PC-3 (cell line): ENCODE measurements around the gene TEX12. TPM values are rescaled to one million over a fixed set of nuclear protein-coding genes. Genes with fewer than 3 reads are reported as not detected.

Experiments
- ATAC-seq: fragments of 200-7000 bp; cut with Tn5 transposase; 2 replicates; pipeline ENCODE4 v1.9.1; 2020; ENCODE audit warnings: mild to moderate bottlenecking, moderate library complexity
- BruUV-seq: library from RNA; stranded (reverse); fragments of 400-500 nt; replicated peaks from 2 replicates; lab custom pipeline; 2021; lab: Mats Ljungman, UMichigan
- CTCF ChIA-PET: fragments of 300-600 bp; sonication (Branson Sonifier 250); formaldehyde crosslinking; loops from one replicate; lab custom pipeline; 2022; ENCODE audit warnings: antibody characterized with exemption; lab: Charles Lee
- POLR2A ChIA-PET: fragments of 300-600 bp; sonication (Branson Sonifier 250); formaldehyde crosslinking; loops from one replicate; lab custom pipeline; 2022; ENCODE audit warnings: antibody characterized with exemption; ENCODE audit not compliant: unreplicated experiment; lab: Charles Lee
- DNase-seq: peaks from one replicate; pipeline ENCODE4 v3.0.0-alpha.2; 2015
- H2AFZ ChIP-seq: fragments of 300-600 bp; sonication (generic); 2 replicates; pipeline ENCODE4 v1.6.0; 2016; ENCODE audit warnings: antibody characterized with exemption, low read length
- H3F3A ChIP-seq: fragments of 300-600 bp; sonication (generic); one replicate; pipeline ENCODE4 v1.6.0; 2017; ENCODE audit warnings: antibody characterized with exemption, low read length, control low read depth, mild to moderate bottlenecking; ENCODE audit not compliant: unreplicated experiment
- H3K27ac ChIP-seq: fragments of 300-600 bp; sonication (generic); 2 replicates; pipeline ENCODE4 v1.5.1; 2016; ENCODE audit warnings: mild to moderate bottlenecking, low read length
- H3K27me3 ChIP-seq: fragments of 300-600 bp; sonication (generic); 2 replicates; pipeline ENCODE4 v1.6.1; 2016; ENCODE audit warnings: low read length, mixed read lengths
- H3K36me3 ChIP-seq: fragments of 300-600 bp; sonication (generic); 2 replicates; pipeline ENCODE4 v1.6.1; 2016; ENCODE audit warnings: low read depth, mixed run types, low read length, mixed read lengths
- H3K4me1 ChIP-seq: fragments of 300-600 bp; sonication (generic); 2 replicates; pipeline ENCODE4 v1.5.1; 2016; ENCODE audit warnings: low read length; ENCODE audit not compliant: insufficient read depth
- H3K4me2 ChIP-seq: fragments of 300-600 bp; sonication (generic); 2 replicates; pipeline ENCODE4 v1.6.0; 2016; ENCODE audit warnings: low read length
- H3K4me3 ChIP-seq: fragments of 300-600 bp; sonication (generic); 2 replicates; pipeline ENCODE4 v1.5.1; 2016; ENCODE audit warnings: mild to moderate bottlenecking, low read length, mixed read lengths
- H3K79me2 ChIP-seq: fragments of 300-600 bp; sonication (generic); 2 replicates; pipeline ENCODE4 v1.6.1; 2017; ENCODE audit warnings: low read length, mixed read lengths
- H3K9ac ChIP-seq: fragments of 300-600 bp; sonication (generic); 2 replicates; pipeline ENCODE4 v1.6.0; 2016; ENCODE audit warnings: mild to moderate bottlenecking, low read length
- H3K9me2 ChIP-seq: fragments of 300-600 bp; sonication (generic); replicated peaks from 2 replicates; pipeline ENCODE4 v1.6.1; 2016; ENCODE audit warnings: mixed run types, low read length, mixed read lengths
- H3K9me3 ChIP-seq: fragments of 300-600 bp; sonication (generic); 2 replicates; pipeline ENCODE4 v1.6.1; 2016; ENCODE audit warnings: low read length, mixed read lengths
- H4K20me1 ChIP-seq: fragments of 300-600 bp; sonication (generic); 2 replicates; pipeline ENCODE4 v1.6.1; 2016; ENCODE audit warnings: low read length, mixed read lengths
- CTCF ChIP-seq: fragments of 300-600 bp; sonication (generic); conservative IDR thresholded peaks from 2 replicates; pipeline ENCODE4 v1.5.1; 2017; ENCODE audit warnings: antibody characterized with exemption, low read depth, mild to moderate bottlenecking, low read length
- EZH2 ChIP-seq: fragments of 300-600 bp; sonication (generic); IDR thresholded peaks from one replicate; pipeline ENCODE4 v1.6.1; 2017; ENCODE audit warnings: antibody characterized with exemption, mild to moderate bottlenecking, low read length; ENCODE audit not compliant: unreplicated experiment
- EZH2phosphoT487 ChIP-seq: fragments of 300-600 bp; sonication (generic); IDR thresholded peaks from 2 replicates; pipeline ENCODE4 v1.6.1; 2018; ENCODE audit warnings: mild to moderate bottlenecking, antibody characterized with exemption, low read length, borderline replicate concordance
- intact Hi-C: fragments of 100-400 bp; cut with micrococcal nuclease; formaldehyde crosslinking; loops from 2 replicates; pipeline ENCODE4 v1.9.0; 2023
- total RNA-seq: library from RNA; depleted of rRNA; stranded (reverse); fragments of >200 nt; gene quantifications from 2 replicates; pipeline ENCODE4 v1.2.3, GENCODE V29; 2014

The TEX12 gene
- total RNA-seq, 1 experiment from 2014 or later = not detected

GRCh38 chr11:112200252-112200651 lies 33.1 kb downstream of the TEX12 start:
- no peak overlapping the region for H3K4me2 ChIP-seq
- H3K9me2 ChIP-seq = no peaks in the 10 kb centered on the region
- POLR2A ChIA-PET = no interaction called here
- H3K4me3 ChIP-seq = no peak overlapping the region
- no peak overlapping the region for H2AFZ ChIP-seq
- no TSS peak for BruUV-seq
- no peaks in the 10 kb centered on the region for H3K36me3 ChIP-seq
- TF ChIP-seq EZH2phosphoT487 (no peak), EZH2 (no peak), CTCF (no peak)
- H3K4me1 ChIP-seq = peaks cover 5% of the 10 kb centered on the region; the same call in 1 of the 2 replicates
- CTCF ChIA-PET = interaction anchor here (0.7 kb wide), 1 partner anchor 28 kb away, joined by 3 read pairs; no protein-coding TSS in a partner anchor
- no peak for ATAC-seq
- no peak overlapping the region for H3K27ac ChIP-seq
- intact Hi-C loops = no loop called here
- H3K9ac ChIP-seq = no peak overlapping the region
- H3K79me2 ChIP-seq = no peaks in the 10 kb centered on the region
- no peaks in the 10 kb centered on the region for H3K27me3 ChIP-seq
- H3K9me3 ChIP-seq = no peaks in the 10 kb centered on the region
- DNase-seq = no peak
- H4K20me1 ChIP-seq = no peaks in the 10 kb centered on the region
- H3F3A ChIP-seq = no peaks in the 10 kb centered on the region

- H3K4me3 ChIP-seq = no peak overlapping the region
- H3K36me3 ChIP-seq = no peaks in the 10 kb centered on the region
- no peaks in the 10 kb centered on the region for H3K27me3 ChIP-seq
- TF ChIP-seq CTCF = no peak
- TF ChIP-seq EZH2 = no peak
- TF ChIP-seq EZH2phosphoT487 = no peak
- POLR2A ChIA-PET = no interaction called here
- no peak overlapping the region for H2AFZ ChIP-seq
- CTCF ChIA-PET = no interaction called here
- intact Hi-C loops = no loop called here
- H4K20me1 ChIP-seq = no peaks in the 10 kb centered on the region
- no peaks in the 10 kb centered on the region for H3K79me2 ChIP-seq
- DNase-seq (no peak), ATAC-seq (no peak)
- H3K9me3 ChIP-seq = 0 out of 2 replicates have a peak, but pooled peaks cover 5% of the 10 kb centered on the region
- H3F3A ChIP-seq = no peaks in the 10 kb centered on the region
- H3K9me2 ChIP-seq = no peaks in the 10 kb centered on the region
- no peaks in the 10 kb centered on the region for H3K4me1 ChIP-seq
- H3K9ac ChIP-seq = no peak overlapping the region
- no peak overlapping the region for H3K4me2 ChIP-seq
- H3K27ac ChIP-seq = no peak overlapping the region
- no TSS peak for BruUV-seq
These were observed 38.9 kb downstream of the TEX12 start for GRCh38 chr11:112206071-112206470.

- BruUV-seq = no TSS peak
- H3F3A ChIP-seq = no peaks in the 10 kb centered on the region
- no peaks in the 10 kb centered on the region for H4K20me1 ChIP-seq
- H3K4me3 ChIP-seq = no peak overlapping the region
- H3K36me3 ChIP-seq = no peaks in the 10 kb centered on the region
- no peak overlapping the region for H3K27ac ChIP-seq
- POLR2A ChIA-PET = no interaction called here
- H3K79me2 ChIP-seq = no peaks in the 10 kb centered on the region
- H3K27me3 ChIP-seq = no peaks in the 10 kb centered on the region
- no peak for DNase-seq
- 0 out of 2 replicates have a peak, but pooled peaks cover 5% of the 10 kb centered on the region for H3K9me3 ChIP-seq
- H3K4me2 ChIP-seq = no peak overlapping the region
- no peak for ATAC-seq
- H2AFZ ChIP-seq = no peak overlapping the region
- TF ChIP-seq EZH2 (no peak), CTCF (no peak), EZH2phosphoT487 (no peak)
- CTCF ChIA-PET = no interaction called here
- H3K4me1 ChIP-seq = peaks cover 13% of the 10 kb centered on the region
- H3K9ac ChIP-seq = no peak overlapping the region
- intact Hi-C loops = no loop called here
- no peaks in the 10 kb centered on the region for H3K9me2 ChIP-seq
These were observed 43.7 kb downstream of the TEX12 start for GRCh38 chr11:112210890-112211289.
